H9 (cell line): ENCODE measurements around the gene ELMOD1. TPM values are rescaled to one million over a fixed set of nuclear protein-coding genes. Genes with fewer than 3 reads are reported as not detected.

Source experiments
- DNase-seq: peaks from one replicate; pipeline ENCODE4 v3.0.0-alpha.2; 2017
- H2AFZ ChIP-seq: one replicate; pipeline ENCODE4 v1.6.1; 2013; ENCODE audit warnings: mild to moderate bottlenecking, low read length, control low read depth, moderate library complexity
- H2AK5ac ChIP-seq: 2 replicates; pipeline ENCODE4 v1.6.1; 2013; ENCODE audit warnings: low read length, control low read depth, mixed read lengths; ENCODE audit not compliant: insufficient read length
- H2BK120ac ChIP-seq: one replicate; pipeline ENCODE4 v1.6.1; 2013; ENCODE audit warnings: low read depth, mild to moderate bottlenecking, low read length, control low read depth, inconsistent platforms; ENCODE audit not compliant: poor library complexity, severe bottlenecking
- H2BK12ac ChIP-seq: 2 replicates; pipeline ENCODE4 v1.6.1; 2013; ENCODE audit warnings: low read length, control low read depth, mixed read lengths, low read depth; ENCODE audit not compliant: insufficient read length
- H2BK15ac ChIP-seq: 2 replicates; pipeline ENCODE4 v1.6.1; 2013; ENCODE audit warnings: low read depth, low read length, control low read depth
- H2BK20ac ChIP-seq: one replicate; pipeline ENCODE4 v1.6.1; 2013; ENCODE audit warnings: low read depth, mild to moderate bottlenecking, low read length, control low read depth, inconsistent platforms; ENCODE audit not compliant: poor library complexity, severe bottlenecking
- H2BK5ac ChIP-seq: 2 replicates; pipeline ENCODE4 v1.6.1; 2013; ENCODE audit warnings: low read length, control low read depth, mixed read lengths; ENCODE audit not compliant: insufficient read length
- H3K14ac ChIP-seq: 2 replicates; pipeline ENCODE4 v1.6.1; 2013; ENCODE audit warnings: low read length, control low read depth; ENCODE audit not compliant: insufficient read depth
- H3K18ac ChIP-seq: 2 replicates; pipeline ENCODE4 v1.6.1; 2013; ENCODE audit warnings: low read depth, mild to moderate bottlenecking, mixed read lengths, low read length, control low read depth; ENCODE audit not compliant: insufficient read length
- H3K23ac ChIP-seq: 2 replicates; pipeline ENCODE4 v1.6.1; 2013; ENCODE audit warnings: low read length, control low read depth, mixed read lengths, low read depth; ENCODE audit not compliant: insufficient read length
- H3K23me2 ChIP-seq: 2 replicates; pipeline ENCODE4 v1.6.1; 2013; ENCODE audit warnings: low read depth, mild to moderate bottlenecking, mixed read lengths, low read length, control low read depth; ENCODE audit not compliant: insufficient read length, poor library complexity, severe bottlenecking
- H3K27ac ChIP-seq: 2 replicates; pipeline ENCODE4 v1.5.1; 2013; ENCODE audit warnings: low read length, control low read depth, mixed read lengths, low read depth; ENCODE audit not compliant: insufficient read length
- H3K27me3 ChIP-seq: 2 replicates; pipeline ENCODE4 v1.6.1; 2013; ENCODE audit warnings: low read length, control low read depth, inconsistent platforms; ENCODE audit not compliant: insufficient read depth
- H3K4ac ChIP-seq: 2 replicates; pipeline ENCODE4 v1.6.1; 2013; ENCODE audit warnings: low read depth, mild to moderate bottlenecking, control low read depth, inconsistent platforms, low read length, moderate library complexity
- H3K4me1 ChIP-seq: 2 replicates; pipeline ENCODE4 v1.6.1; 2013; ENCODE audit warnings: low read length, control low read depth, inconsistent platforms; ENCODE audit not compliant: insufficient read depth
- H3K4me2 ChIP-seq: 2 replicates; pipeline ENCODE4 v1.6.1; 2013; ENCODE audit warnings: low read length, control low read depth, mixed read lengths; ENCODE audit not compliant: insufficient read length, insufficient read depth
- H3K56ac ChIP-seq: 2 replicates; pipeline ENCODE4 v1.6.1; 2013; ENCODE audit warnings: low read depth, mild to moderate bottlenecking, mixed read lengths, low read length, control low read depth; ENCODE audit not compliant: insufficient read length
- H3K79me1 ChIP-seq: 2 replicates; pipeline ENCODE4 v1.6.1; 2013; ENCODE audit warnings: low read depth, mild to moderate bottlenecking, moderate library complexity, low read length, control low read depth, inconsistent platforms; ENCODE audit not compliant: insufficient read depth, poor library complexity, severe bottlenecking
- H3K79me2 ChIP-seq: 2 replicates; pipeline ENCODE4 v1.6.1; 2013; ENCODE audit warnings: low read length, control low read depth, inconsistent platforms; ENCODE audit not compliant: insufficient read depth
- H3K9ac ChIP-seq: 2 replicates; pipeline ENCODE4 v1.6.1; 2013; ENCODE audit warnings: low read length, control low read depth, mixed read lengths; ENCODE audit not compliant: insufficient read length; ENCODE audit errors: extremely low read depth
- H3K9me3 ChIP-seq: one replicate; pipeline ENCODE4 v1.6.1; 2013; ENCODE audit warnings: low read depth, low read length, inconsistent platforms; ENCODE audit not compliant: control insufficient read depth
- H3T11ph ChIP-seq: one replicate; pipeline ENCODE4 v1.6.1; 2013; ENCODE audit warnings: mild to moderate bottlenecking, low read length, control low read depth, inconsistent platforms
- H4K20me1 ChIP-seq: one replicate; pipeline ENCODE4 v1.6.1; 2013; ENCODE audit not compliant: control insufficient read depth, insufficient read length, insufficient read depth
- H4K5ac ChIP-seq: 2 replicates; pipeline ENCODE4 v1.6.1; 2013; ENCODE audit warnings: low read depth, mild to moderate bottlenecking, mixed read lengths, low read length, control low read depth; ENCODE audit not compliant: insufficient read length
- H4K8ac ChIP-seq: replicated peaks from 2 replicates; pipeline ENCODE4 v1.6.1; 2013; ENCODE audit warnings: low read length, control low read depth, mixed read lengths, low read depth; ENCODE audit not compliant: insufficient read length
- H4K91ac ChIP-seq: 2 replicates; pipeline ENCODE4 v1.6.1; 2013; ENCODE audit warnings: low read depth, mild to moderate bottlenecking, moderate library complexity, mixed read lengths, low read length, control low read depth; ENCODE audit not compliant: insufficient read length
- H3K27ac Mint-ChIP-seq, 3 experiments: 2 replicates in 2 of 3; 3 replicates in 1 of 3; pipeline ENCODE4 v1.8.0; 2020 to 2021; ENCODE audit warnings: mixed read lengths in 3 of 3, mild to moderate bottlenecking in 1 of 3, moderate library complexity in 1 of 3
- H3K27me3 Mint-ChIP-seq: 2 replicates; pipeline ENCODE4 v1.8.0; 2021; ENCODE audit warnings: low read depth, mild to moderate bottlenecking, moderate library complexity, mixed read lengths
- H3K36me3 Mint-ChIP-seq, 3 experiments: 2 replicates in 2 of 3; 3 replicates in 1 of 3; pipeline ENCODE4 v1.8.0; 2020 to 2021; ENCODE audit warnings: low read depth in 3 of 3, mixed read lengths in 3 of 3; ENCODE audit not compliant: insufficient read depth in 1 of 3
- H3K4me1 Mint-ChIP-seq, 2 experiments: 2 replicates each; pipeline ENCODE4 v1.8.0; 2020; ENCODE audit warnings: mixed read lengths in 2 of 2
- H3K4me3 Mint-ChIP-seq, 2 experiments: 2 replicates in 1 of 2; 3 replicates in 1 of 2; pipeline ENCODE4 v1.8.0; 2020 to 2021; ENCODE audit warnings: mild to moderate bottlenecking in 2 of 2, mixed read lengths in 2 of 2, moderate library complexity in 1 of 2
- H3K9me3 Mint-ChIP-seq, 2 experiments: 2 replicates in 1 of 2; 3 replicates in 1 of 2; pipeline ENCODE4 v1.8.0; 2020; ENCODE audit warnings: mild to moderate bottlenecking in 2 of 2, mixed read lengths in 2 of 2, moderate library complexity in 1 of 2
- total RNA-seq: library from RNA; stranded (reverse); gene quantifications from 2 replicates; pipeline ENCODE4 v1.2.1, GENCODE V29; 2021
- TF ChIP-seq, protein P1 (sequence below): fragments of 200-600 bp; sonication (generic); conservative IDR thresholded peaks from 3 replicates; pipeline ENCODE4 v1.8.0; 2021; ENCODE audit warnings: antibody characterized with exemption, mild to moderate bottlenecking

The ELMOD1 gene
- total RNA-seq, 1 experiment from 2014 or later, result 0.61 TPM

DNA sequence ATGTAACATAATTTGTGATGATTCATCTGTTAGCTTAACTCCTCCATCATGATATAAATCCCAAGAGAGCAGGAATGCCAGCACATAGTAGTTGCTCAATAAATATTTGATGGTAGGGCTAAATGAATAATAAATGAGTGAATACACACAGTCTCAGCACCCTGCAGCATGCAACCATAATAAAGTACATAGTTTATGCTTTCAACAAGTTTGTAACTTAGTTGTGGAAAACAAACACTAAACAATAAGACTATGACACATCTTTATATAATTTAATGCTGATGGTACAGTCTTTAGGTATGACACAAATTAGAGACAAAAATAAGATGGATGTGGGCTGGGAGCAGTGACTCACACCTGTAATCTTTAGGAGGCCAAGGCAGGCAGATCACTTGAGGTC is 29.3 kb upstream of the ELMOD1 start:
- H3K27me3 Mint-ChIP-seq, result no peaks in the 10 kb centered on the region; the same call in 1 of the 2 replicates
- H3K23me2 ChIP-seq, result peaks cover 6% of the 10 kb centered on the region
- H3K27me3 ChIP-seq, result no peaks in the 10 kb centered on the region
- no peak overlapping the region for H3K4ac ChIP-seq
- no peaks in the 10 kb centered on the region for H4K20me1 ChIP-seq
- peaks cover 2% of the 10 kb centered on the region; the same call in 1 of the 2 replicates for H3K4me1 ChIP-seq
- no peak overlapping the region for H2BK5ac ChIP-seq
- H3K9ac ChIP-seq, result no peak overlapping the region
- no peaks in the 10 kb centered on the region for H3K9me3 Mint-ChIP-seq
- H3K4me2 ChIP-seq, result no peak overlapping the region
- no peak overlapping the region for H3K23ac ChIP-seq
- H3K27ac Mint-ChIP-seq, result no peak overlapping the region
- H3K27ac ChIP-seq, result no peak overlapping the region
- no peak overlapping the region for H2AK5ac ChIP-seq
- H4K8ac ChIP-seq, result no peak overlapping the region
- no peak overlapping the region for H2BK15ac ChIP-seq
- no peak overlapping the region for H4K91ac ChIP-seq
- H3K14ac ChIP-seq, result no peak overlapping the region
- no peak for DNase-seq
- H3K9me3 ChIP-seq, result no peaks in the 10 kb centered on the region
- H3K4me3 Mint-ChIP-seq, result no peak overlapping the region
- H4K5ac ChIP-seq, result no peak overlapping the region
- no peak overlapping the region for H2BK120ac ChIP-seq
- peaks cover 0 to 10% (median 0%) of the 10 kb centered on the region in 3 experiments; a peak in 4 of 7 replicates for H3K36me3 Mint-ChIP-seq
- no peak overlapping the region for H2BK20ac ChIP-seq
- TF ChIP-seq, protein P1, sequence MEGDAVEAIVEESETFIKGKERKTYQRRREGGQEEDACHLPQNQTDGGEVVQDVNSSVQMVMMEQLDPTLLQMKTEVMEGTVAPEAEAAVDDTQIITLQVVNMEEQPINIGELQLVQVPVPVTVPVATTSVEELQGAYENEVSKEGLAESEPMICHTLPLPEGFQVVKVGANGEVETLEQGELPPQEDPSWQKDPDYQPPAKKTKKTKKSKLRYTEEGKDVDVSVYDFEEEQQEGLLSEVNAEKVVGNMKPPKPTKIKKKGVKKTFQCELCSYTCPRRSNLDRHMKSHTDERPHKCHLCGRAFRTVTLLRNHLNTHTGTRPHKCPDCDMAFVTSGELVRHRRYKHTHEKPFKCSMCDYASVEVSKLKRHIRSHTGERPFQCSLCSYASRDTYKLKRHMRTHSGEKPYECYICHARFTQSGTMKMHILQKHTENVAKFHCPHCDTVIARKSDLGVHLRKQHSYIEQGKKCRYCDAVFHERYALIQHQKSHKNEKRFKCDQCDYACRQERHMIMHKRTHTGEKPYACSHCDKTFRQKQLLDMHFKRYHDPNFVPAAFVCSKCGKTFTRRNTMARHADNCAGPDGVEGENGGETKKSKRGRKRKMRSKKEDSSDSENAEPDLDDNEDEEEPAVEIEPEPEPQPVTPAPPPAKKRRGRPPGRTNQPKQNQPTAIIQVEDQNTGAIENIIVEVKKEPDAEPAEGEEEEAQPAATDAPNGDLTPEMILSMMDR, result no peak
- H2BK12ac ChIP-seq, result no peak overlapping the region
- no peak overlapping the region for H3K56ac ChIP-seq
- no peak overlapping the region for H3K18ac ChIP-seq
- peaks cover 16 to 17% of the 10 kb centered on the region in 2 experiments for H3K4me1 Mint-ChIP-seq
- no peaks in the 10 kb centered on the region; the same call in 1 of the 2 replicates for H3K79me2 ChIP-seq
- no peak overlapping the region for H2AFZ ChIP-seq
- no peak overlapping the region for H3T11ph ChIP-seq
- H3K79me1 ChIP-seq, result no peaks in the 10 kb centered on the region
